GM12865 (cell line): ENCODE measurements around the gene C1R.

ENCODE experiments used
- DNase-seq: peaks from one replicate; pipeline ENCODE4 v3.0.0; 2010; ENCODE audit warnings: low read depth
- H3K4me3 ChIP-seq: 2 replicates; pipeline ENCODE4 v1.5.1; 2011; ENCODE audit warnings: mild to moderate bottlenecking, low read depth, low read length, control low read depth
- CTCF ChIP-seq: IDR thresholded peaks from 2 replicates; pipeline ENCODE4 v1.5.1; 2011; ENCODE audit warnings: low read length, control low read depth, low read depth, inconsistent platforms; ENCODE audit not compliant: insufficient read depth; ENCODE audit errors: missing control alignments

Gene C1R

DNA sequence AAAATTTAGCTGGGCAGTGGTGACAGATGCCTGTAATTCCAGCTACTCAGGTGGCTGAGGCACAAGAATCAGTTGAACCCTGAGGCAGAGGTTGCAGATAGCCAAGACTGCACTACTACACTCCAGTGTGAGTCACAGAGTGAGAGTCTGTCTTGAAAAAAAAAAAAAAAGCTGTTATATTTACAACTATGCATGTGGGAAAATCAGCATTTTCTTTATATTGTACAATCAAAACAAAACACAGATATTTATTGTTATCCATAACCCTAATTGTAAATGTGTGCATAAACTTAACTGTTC lies 12.5 kb downstream of the C1R start:
- DNase-seq: no peak
- TF ChIP-seq CTCF: no peak
- H3K4me3 ChIP-seq: no peak overlapping the region

- no peak overlapping the region for H3K4me3 ChIP-seq
- no peak for DNase-seq
- TF ChIP-seq CTCF: no peak
These were observed 14.1 kb downstream of the C1R start for GRCh38 chr12:7078163-7078562.

GRCh38 chr12:7076493-7076892 lies 15.8 kb downstream of the C1R start:
- DNase-seq: no peak
- no peak for TF ChIP-seq CTCF

DNA sequence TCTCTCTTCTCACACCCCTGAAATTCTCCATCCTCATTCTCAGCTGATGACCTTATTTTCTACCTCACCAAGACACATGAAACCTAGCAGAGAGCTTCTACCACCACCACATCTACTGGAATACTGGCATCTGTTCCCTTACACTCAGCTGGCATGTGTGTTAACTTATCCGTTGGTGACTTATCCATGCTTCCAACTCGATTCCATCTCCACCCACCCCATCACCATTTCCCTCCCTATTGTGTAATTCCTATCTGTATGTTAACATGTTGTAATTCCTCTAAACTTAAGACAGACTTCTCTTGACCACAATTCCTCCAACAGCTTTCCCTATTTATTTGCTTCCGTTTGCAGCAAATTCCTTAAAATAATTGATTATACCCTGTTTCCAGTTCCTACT lies 16.3 kb downstream of the C1R start:
- no peak for DNase-seq
- no peak for TF ChIP-seq CTCF
- H3K4me3 ChIP-seq: no peak overlapping the region

More at GRCh38 chr12:7076493-7076892, 15.8 kb downstream of the C1R start:
- no peak overlapping the region for H3K4me3 ChIP-seq

DNA sequence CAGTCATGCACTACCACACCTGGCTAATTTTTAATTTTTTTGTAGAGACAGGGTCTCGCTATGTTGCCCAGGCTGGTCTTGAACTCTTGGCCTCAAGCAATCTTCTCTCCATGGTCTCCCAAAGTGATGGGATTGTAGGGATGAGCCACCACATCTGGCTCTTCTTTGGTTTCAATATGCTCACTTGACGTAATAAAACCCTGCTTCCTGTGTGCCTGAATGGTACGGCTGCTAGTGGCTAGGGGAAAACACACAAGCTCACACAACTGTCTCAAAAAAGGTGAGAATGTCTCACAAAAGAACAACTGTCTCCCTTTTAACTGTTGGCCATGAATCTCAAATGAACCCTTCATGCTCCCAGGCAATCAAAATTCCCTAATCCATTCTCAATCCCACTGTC lies 16.7 kb downstream of the C1R start:
- no peak overlapping the region for H3K4me3 ChIP-seq
- no peak for DNase-seq
- TF ChIP-seq CTCF: no peak

GRCh38 chr12:7073946-7074345 lies 18.3 kb downstream of the C1R start:
- no peak for TF ChIP-seq CTCF
- DNase-seq: no peak
- H3K4me3 ChIP-seq: no peak overlapping the region

GRCh38 chr12:7072554-7072953 lies 19.7 kb downstream of the C1R start:
- H3K4me3 ChIP-seq: no peak overlapping the region
- no peak for TF ChIP-seq CTCF
- DNase-seq: no peak
